Measurements from ENCODE around the gene CBX7.

The CBX7 gene

GRCh38 chr22:39130152-39130704 is 22.3 kb downstream of the CBX7 start:
- no peak for TF ChIP-seq CTCF (conservative IDR thresholded peaks at IDR 0.05; ENCODE audit: low read depth, low read length)
- DNase-seq (ENCODE audit: low read depth), result no peak
- no peak overlapping the region for H3K4me3 ChIP-seq (ENCODE audit: low read length)

GRCh38 chr22:39129746-39130145 is 22.7 kb downstream of the CBX7 start:
- DNase-seq (ENCODE audit: low read depth), result no peak
- no peak for TF ChIP-seq CTCF (conservative IDR thresholded peaks at IDR 0.05; ENCODE audit: low read depth, low read length)

GRCh38 chr22:39129081-39129480 is 23.4 kb downstream of the CBX7 start:
- DNase-seq (ENCODE audit: low read depth), result no peak
- no peak overlapping the region for H3K4me3 ChIP-seq (ENCODE audit: low read length)
- TF ChIP-seq CTCF (conservative IDR thresholded peaks at IDR 0.05; ENCODE audit: low read depth, low read length), result no peak

More at GRCh38 chr22:39129746-39130145, 22.7 kb downstream of the CBX7 start:
- H3K4me3 ChIP-seq (ENCODE audit: low read length), result no peak overlapping the region

GRCh38 chr22:39128508-39128907 is 24.0 kb downstream of the CBX7 start:
- TF ChIP-seq CTCF (conservative IDR thresholded peaks at IDR 0.05; ENCODE audit: low read depth, low read length), result no peak
- no peak for DNase-seq (ENCODE audit: low read depth)
- H3K4me3 ChIP-seq (ENCODE audit: low read length), result no peak overlapping the region

- no peak for DNase-seq (ENCODE audit: low read depth)
- no peak for TF ChIP-seq CTCF (conservative IDR thresholded peaks at IDR 0.05; ENCODE audit: low read depth, low read length)
- H3K4me3 ChIP-seq (ENCODE audit: low read length), result no peak overlapping the region
These were observed 26.9 kb downstream of the CBX7 start for GRCh38 chr22:39125622-39126021.

- TF ChIP-seq CTCF (conservative IDR thresholded peaks at IDR 0.05; ENCODE audit: low read depth, low read length), result no peak
- no peak for DNase-seq (ENCODE audit: low read depth)
- H3K4me3 ChIP-seq (ENCODE audit: low read length), result no peak overlapping the region
These were observed 28.5 kb downstream of the CBX7 start for GRCh38 chr22:39123751-39124581.
